ENCODE results near the gene G6PC3.

DNA sequence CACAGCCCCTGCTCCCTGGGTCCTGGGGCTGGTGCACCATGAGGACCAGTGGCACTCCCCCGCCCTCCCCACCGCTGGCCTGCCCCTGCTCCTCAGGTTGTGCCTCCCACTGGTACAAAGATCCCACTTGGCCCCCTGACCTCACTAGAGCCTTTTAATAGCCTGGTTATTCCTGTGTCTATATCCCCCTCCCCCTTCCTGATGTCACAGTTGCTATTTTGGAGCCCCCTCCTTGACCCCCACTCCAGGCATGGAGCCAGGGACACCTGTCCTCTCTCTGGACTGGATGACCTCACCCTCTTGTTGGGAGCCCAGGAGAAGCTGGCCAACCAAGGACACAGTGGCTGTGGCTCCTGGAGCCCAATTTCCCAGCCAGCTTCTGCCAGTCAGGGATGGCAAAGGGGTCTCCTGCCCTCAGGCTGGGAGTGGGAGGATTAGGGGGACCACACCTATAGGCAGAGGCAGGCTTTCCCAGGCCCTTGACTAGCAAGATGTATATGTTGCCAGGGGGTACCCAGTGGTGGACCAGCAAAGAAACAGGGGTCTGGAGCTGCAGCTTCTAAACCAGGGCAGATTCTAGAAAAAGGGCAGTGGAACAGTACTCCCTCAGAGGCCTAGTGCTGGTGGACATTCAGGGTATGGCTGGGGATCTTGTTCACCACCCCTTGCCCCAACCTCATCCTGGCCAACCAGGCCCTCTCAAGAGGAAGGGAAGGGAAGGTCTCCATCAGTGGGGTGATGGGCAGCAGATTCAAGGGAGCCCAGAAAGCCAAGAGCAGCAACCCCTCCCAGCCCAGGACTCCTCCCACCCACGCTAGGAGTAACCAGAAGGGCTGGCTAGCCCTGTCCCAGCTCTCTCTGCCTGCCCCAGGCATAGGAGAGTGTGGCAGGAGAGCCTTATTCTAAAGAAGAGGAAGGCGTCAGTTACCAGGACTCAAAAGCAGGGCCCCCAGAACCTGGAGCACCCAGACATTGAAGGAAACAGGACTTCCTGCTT, 42.0 kb downstream of the G6PC3 start:
- TF ChIP-seq TAF1 (IDR thresholded peaks at IDR 0.05; ENCODE audit: borderline replicate concordance, low read depth, low read length) = no peak
- no peak for TF ChIP-seq POLR2AphosphoS5 (IDR thresholded peaks at IDR 0.05; ENCODE audit: low read depth, low read length)
- TF ChIP-seq POLR2A (IDR thresholded peaks at IDR 0.05; ENCODE audit: low read depth, low read length) = no peak
